GM12878 (cell line): ENCODE measurements around the gene OPCML. TPM values are rescaled to one million over a fixed set of nuclear protein-coding genes. Genes with fewer than 3 reads are reported as not detected.
A peak's percentile ranks its signal among the peaks of the same experiment; 100 is the strongest.

Source experiments
- BCL11A ChIP-seq: IDR thresholded peaks from 2 replicates; pipeline ENCODE4 v1.6.1; 2011; ENCODE audit warnings: low read depth, low read length
- CBX3 ChIP-seq: fragments of 200-600 bp; sonication (generic); IDR thresholded peaks from 2 replicates; pipeline ENCODE4 v1.6.1; 2016; ENCODE audit warnings: low read depth, borderline replicate concordance
- GATAD2B ChIP-seq: fragments of 450-650 bp; conservative IDR thresholded peaks from 2 replicates; pipeline ENCODE4 v1.6.1; 2017; ENCODE audit warnings: low read depth, mild to moderate bottlenecking, moderate library complexity
- HCFC1 ChIP-seq: fragments of 150-350 bp; IDR thresholded peaks from 2 replicates; pipeline ENCODE4 v1.6.1; 2014; ENCODE audit warnings: low read length
- IKZF2 ChIP-seq, 2 experiments: fragments of 450-650 bp; IDR thresholded peaks; 2 replicates each; pipeline ENCODE4 v1.6.1; 2017; ENCODE audit warnings: mild to moderate bottlenecking in 2 of 2, moderate library complexity in 2 of 2
- MEF2B ChIP-seq: fragments of 450-650 bp; IDR thresholded peaks from 2 replicates; pipeline ENCODE4 v1.6.1; 2018; ENCODE audit warnings: mild to moderate bottlenecking, moderate library complexity; ENCODE audit not compliant: partially characterized antibody, poor library complexity, severe bottlenecking
- NFYB ChIP-seq: IDR thresholded peaks from 2 replicates; pipeline ENCODE4 v1.6.1; 2011; ENCODE audit warnings: low read depth, mild to moderate bottlenecking, low read length, improper control_type of control experiment, moderate library complexity; ENCODE audit not compliant: insufficient read depth
- NR2C1 ChIP-seq: fragments of 450-650 bp; IDR thresholded peaks from 2 replicates; pipeline ENCODE4 v1.6.1; 2017; ENCODE audit warnings: antibody characterized with exemption, mild to moderate bottlenecking, moderate library complexity
- RB1 ChIP-seq: fragments of 450-650 bp; formaldehyde crosslinking; IDR thresholded peaks from 2 replicates; pipeline ENCODE4 v1.6.1; 2017; ENCODE audit warnings: mild to moderate bottlenecking, borderline replicate concordance
- TBL1XR1 ChIP-seq: IDR thresholded peaks from 2 replicates; pipeline ENCODE4 v1.6.1; 2012; ENCODE audit warnings: low read depth, low read length, improper control_type of control experiment
- TCF12 ChIP-seq: IDR thresholded peaks from 2 replicates; pipeline ENCODE4 v1.6.1; 2011; ENCODE audit warnings: low read depth, mild to moderate bottlenecking, low read length
- YBX1 ChIP-seq: fragments of 450-650 bp; IDR thresholded peaks from 2 replicates; pipeline ENCODE4 v1.6.1; 2016; ENCODE audit warnings: antibody characterized with exemption
- polyA plus RNA-seq, 11 experiments: library from polyadenylated mRNA; depleted of rRNA in 4 of 11; unstranded in 6 of 11; stranded (reverse) in 5 of 11; fragments of >200 nt; fragmentation: Nextera tagmentation in 4 of 11; fragmentation: Illumina TruSeq in 1 of 11; extraction: Ambion mirVana in 4 of 11; extraction: Trizol in 1 of 11; gene quantifications; 1 replicate in 1 of 11; 2 replicates in 10 of 11; pipeline versions ENCODE4 v1.2.1 to v1.2.3, GENCODE V29; 2011 to 2016; ENCODE audit warnings: inconsistent platforms in 2 of 11, missing spikeins in 2 of 11, low read depth in 1 of 11
- total RNA-seq, 4 experiments: library from RNA; depleted of rRNA in 3 of 4; stranded (reverse); fragments of >200 nt in 3 of 4; fragmentation: Illumina TruSeq in 1 of 4; extraction: Trizol in 1 of 4; gene quantifications; 2 replicates each; pipeline versions ENCODE4 v1.2.1 to v1.2.3, GENCODE V29; 2013 to 2021
- TF ChIP-seq, protein P1 (sequence below): IDR thresholded peaks from 2 replicates; pipeline ENCODE4 v1.6.1; 2012; ENCODE audit warnings: low read depth, low read length, improper control_type of control experiment
- TF ChIP-seq, protein P2 (sequence below): fragments of 450-650 bp; IDR thresholded peaks from 2 replicates; pipeline ENCODE4 v1.6.1; 2017; ENCODE audit warnings: mild to moderate bottlenecking
- TF ChIP-seq, protein P3 (sequence below): fragments of 150-350 bp; IDR thresholded peaks from 2 replicates; pipeline ENCODE4 v1.6.1; 2014; ENCODE audit warnings: mild to moderate bottlenecking, low read depth, low read length

The OPCML gene
- total and polyA plus RNA-seq, 10 of the 15 experiments (the other 5 are each of a cell fraction or from before 2014, with no cell fraction given): 0.84 TPM; not detected in 9

DNA sequence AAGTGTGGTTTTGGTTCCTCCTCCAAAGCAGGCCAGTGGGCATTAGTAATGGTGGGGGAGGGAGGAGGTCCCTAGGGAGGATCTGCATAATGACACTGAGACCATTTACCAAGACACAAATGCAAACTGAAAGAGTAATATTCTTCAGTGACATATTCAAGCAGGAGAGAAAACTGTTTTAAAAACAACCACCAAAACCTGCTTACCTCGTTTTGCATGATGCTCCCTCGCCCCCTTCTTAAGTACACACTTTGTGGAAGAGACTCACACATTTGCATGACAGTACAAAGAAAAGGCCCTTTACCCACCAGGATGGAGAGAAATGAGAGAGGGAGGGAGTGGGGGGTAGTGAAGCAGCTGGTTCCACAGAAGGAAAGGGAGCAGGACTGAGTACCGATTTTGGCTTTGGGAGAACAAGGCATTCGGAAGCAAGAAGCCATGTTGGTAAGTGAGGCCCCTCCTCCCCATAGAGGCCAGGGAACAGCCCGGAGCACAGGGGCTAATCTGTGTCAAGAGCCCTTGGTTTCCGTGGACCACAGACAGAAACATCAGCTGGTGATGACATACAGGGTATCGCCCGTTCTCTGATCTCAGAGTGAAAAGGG, 13.0 kb upstream of the OPCML start (continued):
- TF ChIP-seq HCFC1: no peak
- TF ChIP-seq, protein P1, sequence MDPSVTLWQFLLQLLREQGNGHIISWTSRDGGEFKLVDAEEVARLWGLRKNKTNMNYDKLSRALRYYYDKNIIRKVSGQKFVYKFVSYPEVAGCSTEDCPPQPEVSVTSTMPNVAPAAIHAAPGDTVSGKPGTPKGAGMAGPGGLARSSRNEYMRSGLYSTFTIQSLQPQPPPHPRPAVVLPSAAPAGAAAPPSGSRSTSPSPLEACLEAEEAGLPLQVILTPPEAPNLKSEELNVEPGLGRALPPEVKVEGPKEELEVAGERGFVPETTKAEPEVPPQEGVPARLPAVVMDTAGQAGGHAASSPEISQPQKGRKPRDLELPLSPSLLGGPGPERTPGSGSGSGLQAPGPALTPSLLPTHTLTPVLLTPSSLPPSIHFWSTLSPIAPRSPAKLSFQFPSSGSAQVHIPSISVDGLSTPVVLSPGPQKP: no peak
- TF ChIP-seq, protein P2, sequence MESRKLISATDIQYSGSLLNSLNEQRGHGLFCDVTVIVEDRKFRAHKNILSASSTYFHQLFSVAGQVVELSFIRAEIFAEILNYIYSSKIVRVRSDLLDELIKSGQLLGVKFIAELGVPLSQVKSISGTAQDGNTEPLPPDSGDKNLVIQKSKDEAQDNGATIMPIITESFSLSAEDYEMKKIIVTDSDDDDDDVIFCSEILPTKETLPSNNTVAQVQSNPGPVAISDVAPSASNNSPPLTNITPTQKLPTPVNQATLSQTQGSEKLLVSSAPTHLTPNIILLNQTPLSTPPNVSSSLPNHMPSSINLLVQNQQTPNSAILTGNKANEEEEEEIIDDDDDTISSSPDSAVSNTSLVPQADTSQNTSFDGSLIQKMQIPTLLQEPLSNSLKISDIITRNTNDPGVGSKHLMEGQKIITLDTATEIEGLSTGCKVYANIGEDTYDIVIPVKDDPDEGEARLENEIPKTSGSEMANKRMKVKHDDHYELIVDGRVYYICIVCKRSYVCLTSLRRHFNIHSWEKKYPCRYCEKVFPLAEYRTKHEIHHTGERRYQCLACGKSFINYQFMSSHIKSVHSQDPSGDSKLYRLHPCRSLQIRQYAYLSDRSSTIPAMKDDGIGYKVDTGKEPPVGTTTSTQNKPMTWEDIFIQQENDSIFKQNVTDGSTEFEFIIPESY: no peak
- peak; percentile 95 for TF ChIP-seq MEF2B
- no peak for TF ChIP-seq RB1
- TF ChIP-seq, protein P3, sequence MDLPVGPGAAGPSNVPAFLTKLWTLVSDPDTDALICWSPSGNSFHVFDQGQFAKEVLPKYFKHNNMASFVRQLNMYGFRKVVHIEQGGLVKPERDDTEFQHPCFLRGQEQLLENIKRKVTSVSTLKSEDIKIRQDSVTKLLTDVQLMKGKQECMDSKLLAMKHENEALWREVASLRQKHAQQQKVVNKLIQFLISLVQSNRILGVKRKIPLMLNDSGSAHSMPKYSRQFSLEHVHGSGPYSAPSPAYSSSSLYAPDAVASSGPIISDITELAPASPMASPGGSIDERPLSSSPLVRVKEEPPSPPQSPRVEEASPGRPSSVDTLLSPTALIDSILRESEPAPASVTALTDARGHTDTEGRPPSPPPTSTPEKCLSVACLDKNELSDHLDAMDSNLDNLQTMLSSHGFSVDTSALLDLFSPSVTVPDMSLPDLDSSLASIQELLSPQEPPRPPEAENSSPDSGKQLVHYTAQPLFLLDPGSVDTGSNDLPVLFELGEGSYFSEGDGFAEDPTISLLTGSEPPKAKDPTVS: no peak
- TF ChIP-seq BCL11A: peak; percentile 48; the same call in 1 of the 2 replicates
- TF ChIP-seq CBX3: no peak
- TF ChIP-seq NFYB: no peak
- 0 out of 4 replicates have a peak, but pooled peaks of 1 of the 2 experiments have one; percentile 13 for TF ChIP-seq IKZF2 (IDR thresholded peaks at IDR 0.05)
- no peak for TF ChIP-seq YBX1
- 0 out of 2 replicates have a peak, but pooled peaks have one; percentile 19 for TF ChIP-seq TBL1XR1
- 0 out of 2 replicates have a peak, but pooled peaks have one; percentile 14 for TF ChIP-seq TCF12
- TF ChIP-seq NR2C1: no peak
- TF ChIP-seq GATAD2B: no peak
